SU-DHL-6 (cell line): Measurements from ENCODE around the gene XCL2.

Experiments used
- H2AFZ ChIP-seq: fragments of 200-600 bp; sonication (generic); 2 replicates; pipeline ENCODE4 v1.6.1; 2014; ENCODE audit warnings: low read depth, mild to moderate bottlenecking, moderate library complexity, mixed read lengths, antibody characterized with exemption, low read length; ENCODE audit not compliant: severe bottlenecking
- H3F3A ChIP-seq: fragments of 200-600 bp; shearing (Covaris generic); 2 replicates; pipeline ENCODE4 v1.6.0; 2016; ENCODE audit warnings: antibody characterized with exemption, mild to moderate bottlenecking; ENCODE audit not compliant: insufficient read depth
- H3K27ac ChIP-seq: fragments of 200-600 bp; sonication (generic); 2 replicates; pipeline ENCODE4 v1.5.1; 2016; ENCODE audit warnings: low read depth, mild to moderate bottlenecking, low read length, moderate library complexity, mixed read lengths
- H3K27me3 ChIP-seq: fragments of 200-600 bp; sonication (generic), shearing (Covaris generic); 2 replicates; pipeline ENCODE4 v1.6.0; 2014; ENCODE audit warnings: mild to moderate bottlenecking, low read length
- H3K36me3 ChIP-seq: fragments of 200-600 bp; sonication (generic); 2 replicates; pipeline ENCODE4 v1.6.1; 2014; ENCODE audit warnings: mild to moderate bottlenecking, low read length, mixed read lengths
- H3K4me2 ChIP-seq: fragments of 300-600, 200-600 bp; shearing (Covaris generic), sonication (generic); 2 replicates; pipeline ENCODE4 v1.6.0; 2014; ENCODE audit warnings: low read length, low read depth, mild to moderate bottlenecking; ENCODE audit not compliant: poor library complexity, severe bottlenecking
- H3K4me3 ChIP-seq: fragments of 200-600 bp; sonication (generic); 2 replicates; pipeline ENCODE4 v1.5.1; 2014; ENCODE audit warnings: antibody characterized with exemption, low read length, mild to moderate bottlenecking, mixed read lengths; ENCODE audit not compliant: insufficient read depth, poor library complexity, severe bottlenecking
- H3K79me2 ChIP-seq: fragments of 200-600 bp; sonication (generic); 2 replicates; pipeline ENCODE4 v1.6.1; 2014; ENCODE audit warnings: mild to moderate bottlenecking, low read length, moderate library complexity; ENCODE audit not compliant: insufficient read depth
- H3K9ac ChIP-seq: fragments of 200-600 bp; sonication (generic); 2 replicates; pipeline ENCODE4 v1.7.0; 2014; ENCODE audit warnings: mild to moderate bottlenecking, low read length
- H3K9me2 ChIP-seq: fragments of 200-600 bp; sonication (generic); replicated peaks from 2 replicates; pipeline ENCODE4 v1.6.1; 2014; ENCODE audit warnings: low read length; ENCODE audit not compliant: insufficient read depth
- H3K9me3 ChIP-seq: fragments of 200-600 bp; sonication (generic); 2 replicates; pipeline ENCODE4 v1.6.1; 2014; ENCODE audit warnings: low read length, mixed read lengths; ENCODE audit not compliant: insufficient read depth
- H4K20me1 ChIP-seq: fragments of 200-600 bp; sonication (generic); 2 replicates; pipeline ENCODE4 v1.6.1; 2014; ENCODE audit warnings: low read depth, mild to moderate bottlenecking, antibody characterized with exemption, low read length, moderate library complexity, mixed read lengths
- EZH2phosphoT487 ChIP-seq: fragments of 200-600 bp; sonication (generic), shearing (Covaris generic); conservative IDR thresholded peaks from 2 replicates; pipeline ENCODE4 v1.6.1; 2018; ENCODE audit warnings: mild to moderate bottlenecking, antibody characterized with exemption, low read length, moderate library complexity, mixed read lengths
- TF ChIP-seq, protein P1 (sequence below): fragments of 200-600 bp; sonication (generic); IDR thresholded peaks from one replicate; pipeline ENCODE4 v1.5.1; 2017; ENCODE audit warnings: antibody characterized with exemption, mild to moderate bottlenecking, low read length, moderate library complexity; ENCODE audit not compliant: insufficient read depth, poor library complexity, severe bottlenecking

The XCL2 gene

GRCh38 chr1:168509210-168509609, 34.6 kb downstream of the XCL2 start:
- no peaks in the 10 kb centered on the region for H3K9me3 ChIP-seq
- no peak overlapping the region for H2AFZ ChIP-seq
- H3K36me3 ChIP-seq, result no peaks in the 10 kb centered on the region
- H3K4me3 ChIP-seq, result no peak overlapping the region
- H3K27me3 ChIP-seq, result no peaks in the 10 kb centered on the region
- no peak overlapping the region for H3K27ac ChIP-seq
- H3K9me2 ChIP-seq, result no peaks in the 10 kb centered on the region
- no peak overlapping the region for H3K4me2 ChIP-seq
- H3K9ac ChIP-seq, result no peak overlapping the region
- no peaks in the 10 kb centered on the region for H3K79me2 ChIP-seq
- H3F3A ChIP-seq, result no peaks in the 10 kb centered on the region
- H4K20me1 ChIP-seq, result no peaks in the 10 kb centered on the region
- TF ChIP-seq EZH2phosphoT487, result no peak
- TF ChIP-seq, protein P1, sequence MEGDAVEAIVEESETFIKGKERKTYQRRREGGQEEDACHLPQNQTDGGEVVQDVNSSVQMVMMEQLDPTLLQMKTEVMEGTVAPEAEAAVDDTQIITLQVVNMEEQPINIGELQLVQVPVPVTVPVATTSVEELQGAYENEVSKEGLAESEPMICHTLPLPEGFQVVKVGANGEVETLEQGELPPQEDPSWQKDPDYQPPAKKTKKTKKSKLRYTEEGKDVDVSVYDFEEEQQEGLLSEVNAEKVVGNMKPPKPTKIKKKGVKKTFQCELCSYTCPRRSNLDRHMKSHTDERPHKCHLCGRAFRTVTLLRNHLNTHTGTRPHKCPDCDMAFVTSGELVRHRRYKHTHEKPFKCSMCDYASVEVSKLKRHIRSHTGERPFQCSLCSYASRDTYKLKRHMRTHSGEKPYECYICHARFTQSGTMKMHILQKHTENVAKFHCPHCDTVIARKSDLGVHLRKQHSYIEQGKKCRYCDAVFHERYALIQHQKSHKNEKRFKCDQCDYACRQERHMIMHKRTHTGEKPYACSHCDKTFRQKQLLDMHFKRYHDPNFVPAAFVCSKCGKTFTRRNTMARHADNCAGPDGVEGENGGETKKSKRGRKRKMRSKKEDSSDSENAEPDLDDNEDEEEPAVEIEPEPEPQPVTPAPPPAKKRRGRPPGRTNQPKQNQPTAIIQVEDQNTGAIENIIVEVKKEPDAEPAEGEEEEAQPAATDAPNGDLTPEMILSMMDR, result no peak

DNA sequence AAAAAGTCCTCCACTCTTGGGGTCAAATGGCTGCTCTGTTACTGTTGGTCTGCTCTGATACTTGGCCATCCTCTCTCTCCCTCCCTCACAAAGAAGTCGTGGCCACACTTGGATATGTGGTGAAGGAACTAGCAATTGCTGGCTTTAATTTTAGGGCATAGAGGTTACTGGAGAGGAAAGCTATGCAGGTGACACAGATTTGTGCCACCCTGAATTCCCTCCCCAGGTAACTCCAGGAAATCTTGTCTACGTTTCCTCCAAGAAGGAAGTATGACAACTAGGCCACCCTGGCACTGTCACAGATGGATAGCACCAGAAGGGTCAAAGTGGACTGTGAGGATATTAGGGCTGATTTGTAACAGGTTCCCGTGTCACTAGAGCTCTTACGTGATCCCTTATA, 36.0 kb downstream of the XCL2 start:
- H3K9me3 ChIP-seq, result no peaks in the 10 kb centered on the region
- H3K27ac ChIP-seq, result no peak overlapping the region
- no peaks in the 10 kb centered on the region for H4K20me1 ChIP-seq
- no peak for TF ChIP-seq EZH2phosphoT487
- TF ChIP-seq, protein P1, result no peak
- H3K4me3 ChIP-seq, result no peak overlapping the region
- no peaks in the 10 kb centered on the region for H3K36me3 ChIP-seq
- H2AFZ ChIP-seq, result no peak overlapping the region
- no peaks in the 10 kb centered on the region for H3F3A ChIP-seq
- H3K9ac ChIP-seq, result no peak overlapping the region
- no peaks in the 10 kb centered on the region for H3K9me2 ChIP-seq
- H3K27me3 ChIP-seq, result no peaks in the 10 kb centered on the region
- H3K79me2 ChIP-seq, result no peaks in the 10 kb centered on the region
- no peak overlapping the region for H3K4me2 ChIP-seq

- H3K27ac ChIP-seq, result no peak overlapping the region
- TF ChIP-seq, protein P1, result no peak
- TF ChIP-seq EZH2phosphoT487, result no peak
- H3K4me2 ChIP-seq, result no peak overlapping the region
- no peaks in the 10 kb centered on the region for H3K79me2 ChIP-seq
- H3K4me3 ChIP-seq, result no peak overlapping the region
- no peak overlapping the region for H2AFZ ChIP-seq
- H3K9ac ChIP-seq, result no peak overlapping the region
- H3K36me3 ChIP-seq, result no peaks in the 10 kb centered on the region
- H3F3A ChIP-seq, result no peaks in the 10 kb centered on the region
- H3K9me2 ChIP-seq, result no peaks in the 10 kb centered on the region
- no peaks in the 10 kb centered on the region for H3K27me3 ChIP-seq
- H3K9me3 ChIP-seq, result no peaks in the 10 kb centered on the region
- no peaks in the 10 kb centered on the region for H4K20me1 ChIP-seq
Measured at GRCh38 chr1:168507231-168507630, 36.6 kb downstream of the XCL2 start.
